Activated CD8-positive, alpha-beta memory T cell treated with anti-CD3 and anti-CD28 coated beads for 4 hours (primary cell): Measurements from ENCODE around the gene COG4.

Source experiments
- DNase-seq, 2 donors: peaks; one replicate each; pipeline ENCODE4 v3.0.0-alpha.2; 2020; ENCODE audit warnings: low read depth in 2 of 2

Gene COG4

DNA sequence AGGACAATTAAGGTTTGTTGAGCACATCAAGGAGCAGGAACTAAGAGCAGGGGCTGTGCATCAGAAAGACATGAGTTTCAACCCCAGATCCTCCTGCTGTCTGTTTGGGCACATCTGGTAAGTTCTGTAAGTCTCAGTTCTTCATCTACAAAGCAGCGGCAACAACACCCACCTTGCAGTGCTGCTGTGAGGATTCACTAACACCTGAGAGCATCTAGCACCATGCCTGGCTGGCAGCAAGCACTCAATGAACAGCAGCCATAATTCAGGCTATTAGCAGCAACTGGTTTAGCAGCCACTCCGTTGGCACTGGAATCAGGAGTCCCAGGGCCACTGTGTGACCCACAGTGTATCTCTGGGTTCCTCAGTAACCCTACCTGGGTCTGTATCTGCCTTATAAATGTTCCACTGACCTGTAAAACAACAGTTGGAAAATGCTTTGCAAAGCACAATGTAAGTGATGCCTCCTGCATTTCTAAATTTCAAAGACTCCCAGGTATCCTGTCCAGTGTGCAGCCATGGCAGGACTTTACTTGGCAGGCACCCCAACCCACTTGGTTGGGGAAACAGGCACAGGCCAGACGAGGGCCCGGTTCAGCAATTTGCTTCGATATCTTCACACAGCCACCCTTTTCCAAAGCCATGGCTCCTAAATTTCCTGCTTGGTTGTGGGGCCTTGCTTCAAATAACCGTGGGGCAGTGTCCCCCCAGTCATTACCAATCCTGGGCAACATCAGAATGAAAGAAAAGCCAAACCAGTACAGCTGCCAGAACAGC is 88.7 kb downstream of the COG4 start:
- no peak for DNase-seq

- DNase-seq: no peak
Measured at GRCh38 chr16:70433458-70434103, 89.8 kb downstream of the COG4 start.

DNA sequence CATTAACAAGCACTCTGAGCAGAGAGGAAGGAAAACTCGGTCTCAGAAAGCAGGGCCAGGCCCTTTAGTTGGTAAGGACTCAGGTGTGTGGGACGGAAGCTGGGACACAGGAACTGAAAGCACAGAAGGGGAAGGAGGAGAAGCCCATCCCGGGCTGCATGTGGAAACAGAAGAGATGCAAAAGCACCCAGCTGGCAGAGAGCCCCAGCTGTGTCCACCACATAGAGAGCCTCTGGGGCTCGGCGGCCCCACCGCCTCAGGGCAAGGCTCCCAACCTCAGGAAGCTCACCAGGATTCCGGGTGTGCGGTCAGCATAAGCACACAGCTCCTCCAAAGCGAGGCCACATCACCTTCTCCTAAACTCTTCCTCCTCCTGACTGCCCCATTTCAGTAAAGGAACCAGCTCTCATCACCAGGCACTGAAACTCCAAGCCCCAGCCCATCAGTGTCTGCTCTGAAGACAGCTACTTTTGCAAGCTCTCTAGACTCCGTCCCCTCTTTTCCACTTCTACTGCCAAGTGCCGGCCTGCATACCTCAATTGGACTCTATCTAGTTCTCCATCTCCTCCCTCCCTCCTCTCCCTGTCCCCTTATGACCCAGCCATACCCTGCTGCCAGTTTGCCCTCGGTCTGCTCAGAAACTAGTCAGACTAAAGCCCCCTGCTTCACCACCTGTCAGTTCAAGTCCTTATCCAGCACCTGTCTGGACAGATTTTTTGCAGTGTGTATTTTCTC is 90.5 kb downstream of the COG4 start:
- DNase-seq: no peak

DNA sequence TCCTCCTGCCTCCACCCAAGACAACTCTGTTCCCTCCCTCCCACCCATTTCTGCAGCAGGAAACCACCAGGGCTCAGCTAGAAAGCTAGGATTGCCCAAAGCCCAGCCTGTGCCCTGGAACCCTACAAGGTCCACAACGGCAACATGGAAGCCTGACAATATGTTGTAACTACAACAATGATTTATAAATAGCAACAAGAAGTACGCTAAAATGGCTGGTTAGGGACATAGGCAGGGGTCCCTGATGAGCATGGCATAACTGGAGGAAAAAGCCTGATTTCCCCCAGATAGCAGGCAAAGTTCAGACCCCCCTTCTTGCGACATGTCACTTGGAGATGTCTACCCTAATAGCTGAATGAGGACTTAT is 91.0 kb downstream of the COG4 start:
- DNase-seq: no peak

- peak; percentile 36 to 52 for DNase-seq
Measured at GRCh38 chr16:70430667-70431536, 92.5 kb downstream of the COG4 start.
